Central memory CD8-positive, alpha-beta T cell (primary cell): ENCODE data around the gene HSPH1.
"Not testable (repeated sequence)": the region's sequence is repeated elsewhere in the genome, so short reads cannot be mapped to it uniquely, and the experiment has no call there.

Source experiments
- ATAC-seq: fragments of 150-1000 bp; cut with Tn5 transposase; replicated peaks from 2 replicates; pipeline ENCODE4 v1.10.0; 2022; ENCODE audit warnings: mild to moderate bottlenecking, moderate FRiP score, moderate number of reproducible peaks; ENCODE audit not compliant: poor library complexity, severe bottlenecking; ENCODE audit errors: extremely low read depth
- DNase-seq, 2 donors: peaks; one replicate each; pipeline ENCODE4 v3.0.0; 2021; ENCODE audit warnings: low spot score in 2 of 2
- H3K27ac Mint-ChIP-seq: one replicate; pipeline ENCODE4 v1.8.0; 2022; ENCODE audit warnings: low read depth, mild to moderate bottlenecking, moderate library complexity, mixed read lengths
- H3K27me3 Mint-ChIP-seq: one replicate; pipeline ENCODE4 v1.8.0; 2022; ENCODE audit warnings: mixed read lengths
- H3K36me3 Mint-ChIP-seq: one replicate; pipeline ENCODE4 v1.8.0; 2022; ENCODE audit warnings: mild to moderate bottlenecking, moderate library complexity, mixed read lengths; ENCODE audit not compliant: insufficient read depth
- H3K4me1 Mint-ChIP-seq: one replicate; pipeline ENCODE4 v1.8.0; 2022; ENCODE audit warnings: mixed read lengths
- H3K4me3 Mint-ChIP-seq: one replicate; pipeline ENCODE4 v1.8.0; 2022; ENCODE audit warnings: mild to moderate bottlenecking, moderate library complexity, mixed read lengths
- H3K9me3 Mint-ChIP-seq: one replicate; pipeline ENCODE4 v1.8.0; 2022; ENCODE audit warnings: mixed read lengths

The HSPH1 gene

GRCh38 chr13:31097911-31098434 lies 63.7 kb downstream of the HSPH1 start:
- H3K4me3 Mint-ChIP-seq, ATAC-seq, H3K9me3 Mint-ChIP-seq, DNase-seq, H3K27ac Mint-ChIP-seq, H3K36me3 Mint-ChIP-seq, H3K4me1 Mint-ChIP-seq: not testable (repeated sequence)
- H3K27me3 Mint-ChIP-seq = peaks cover 85% of the 10 kb centered on the region

DNA sequence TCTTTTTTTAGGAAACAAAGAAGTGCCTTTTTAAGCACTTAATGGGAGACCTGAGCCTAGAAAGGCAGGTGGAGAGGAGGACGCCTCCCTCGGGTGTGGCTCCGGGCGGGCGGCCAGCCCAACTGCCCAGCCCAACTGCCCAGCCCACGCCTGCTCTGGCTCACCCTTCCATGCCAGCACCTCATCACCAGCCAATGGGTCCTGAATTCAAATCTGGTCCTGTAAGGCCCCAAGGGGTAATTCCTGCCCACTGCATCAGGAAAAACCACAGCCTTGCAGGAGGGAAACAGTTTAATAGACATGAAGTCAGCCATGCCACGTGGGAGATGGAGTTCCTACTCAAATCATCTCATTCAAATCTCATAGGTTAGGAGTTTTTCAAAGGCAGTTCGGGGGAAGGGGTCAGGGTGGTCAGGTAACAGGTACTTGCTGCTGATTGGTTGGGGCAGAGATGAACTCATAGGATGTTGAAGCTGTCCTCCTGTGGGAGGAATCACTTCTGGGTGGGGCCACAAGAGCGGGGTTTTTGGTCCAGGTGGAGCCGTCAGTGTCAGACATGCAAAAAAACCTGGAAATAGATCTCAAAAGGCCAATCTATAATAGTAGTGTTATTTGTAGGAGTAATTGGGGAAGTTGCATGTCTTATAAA lies 64.9 kb downstream of the HSPH1 start:
- ATAC-seq = no peak
- DNase-seq = no peak
- Mint-ChIP-seq H3K27ac (no peak overlapping the region), H3K4me1 (no peaks in the 10 kb centered on the region), H3K27me3 (peaks cover 85% of the 10 kb centered on the region), H3K36me3 (no peaks in the 10 kb centered on the region), H3K9me3 (no peaks in the 10 kb centered on the region), H3K4me3 (no peak overlapping the region)

- no peaks in the 10 kb centered on the region for H3K9me3 Mint-ChIP-seq
- DNase-seq = no peak
- H3K36me3 Mint-ChIP-seq = no peaks in the 10 kb centered on the region
- no peak for ATAC-seq
- H3K27ac Mint-ChIP-seq = no peak overlapping the region
- no peak overlapping the region for H3K4me3 Mint-ChIP-seq
- H3K4me1 Mint-ChIP-seq = no peaks in the 10 kb centered on the region
- H3K27me3 Mint-ChIP-seq = peaks cover 64% of the 10 kb centered on the region
These were observed 67.2 kb downstream of the HSPH1 start for GRCh38 chr13:31094331-31095015.

DNA sequence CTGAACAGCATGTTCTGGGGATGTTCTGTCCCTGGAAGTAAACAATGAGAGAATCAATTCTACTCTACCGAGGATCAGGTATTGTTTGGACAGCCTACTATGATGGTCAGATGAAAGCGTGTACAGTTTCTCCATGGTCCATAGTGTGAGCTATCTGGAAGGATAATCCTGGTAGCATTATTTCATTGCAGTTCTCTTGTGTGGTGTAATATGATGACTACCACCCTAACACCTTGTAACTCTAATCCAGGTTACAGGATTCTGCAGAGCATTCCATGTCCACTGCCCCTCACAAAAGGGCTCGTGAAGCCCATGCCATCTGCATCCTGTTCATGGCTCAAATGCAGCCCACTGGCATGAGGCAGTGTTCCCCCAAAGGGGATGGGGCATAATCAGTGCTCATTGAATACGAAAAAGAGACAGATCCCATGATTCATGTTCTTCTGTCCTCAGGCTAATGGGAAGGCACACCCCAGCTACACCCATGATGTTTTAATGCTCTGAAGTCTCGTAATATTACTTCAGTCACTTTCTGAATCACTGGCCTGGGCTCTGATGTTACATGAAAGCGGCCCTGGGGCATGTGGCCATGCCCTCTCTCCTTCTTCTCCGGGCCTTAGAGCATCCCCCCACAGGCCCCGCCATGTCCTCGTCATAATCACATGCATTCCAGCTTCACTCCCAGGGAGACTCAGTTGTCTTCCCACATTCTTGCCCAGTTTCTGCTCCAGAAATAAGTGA lies 68.4 kb downstream of the HSPH1 start:
- ATAC-seq (no peak), DNase-seq (no peak)
- H3K27ac Mint-ChIP-seq = no peak overlapping the region
- H3K36me3 Mint-ChIP-seq = no peaks in the 10 kb centered on the region
- no peaks in the 10 kb centered on the region for H3K4me1 Mint-ChIP-seq
- no peaks in the 10 kb centered on the region for H3K9me3 Mint-ChIP-seq
- H3K4me3 Mint-ChIP-seq = no peak overlapping the region
- peaks cover 52% of the 10 kb centered on the region for H3K27me3 Mint-ChIP-seq

- no peak overlapping the region for H3K27ac Mint-ChIP-seq
- ATAC-seq (no peak), DNase-seq (no peak)
- H3K36me3 Mint-ChIP-seq = no peaks in the 10 kb centered on the region
- H3K4me1 Mint-ChIP-seq = no peaks in the 10 kb centered on the region
- H3K4me3 Mint-ChIP-seq = no peak overlapping the region
- H3K9me3 Mint-ChIP-seq = no peaks in the 10 kb centered on the region
- peaks cover 48% of the 10 kb centered on the region for H3K27me3 Mint-ChIP-seq
These were observed 69.1 kb downstream of the HSPH1 start for GRCh38 chr13:31092646-31093045.

- H3K9me3 Mint-ChIP-seq = no peaks in the 10 kb centered on the region
- no peaks in the 10 kb centered on the region for H3K4me1 Mint-ChIP-seq
- no peak overlapping the region for H3K4me3 Mint-ChIP-seq
- no peaks in the 10 kb centered on the region for H3K36me3 Mint-ChIP-seq
- peaks cover 51% of the 10 kb centered on the region for H3K27me3 Mint-ChIP-seq
- ATAC-seq (no peak), DNase-seq (no peak)
- no peak overlapping the region for H3K27ac Mint-ChIP-seq
These were observed 70.6 kb downstream of the HSPH1 start for GRCh38 chr13:31090961-31091624.

DNA sequence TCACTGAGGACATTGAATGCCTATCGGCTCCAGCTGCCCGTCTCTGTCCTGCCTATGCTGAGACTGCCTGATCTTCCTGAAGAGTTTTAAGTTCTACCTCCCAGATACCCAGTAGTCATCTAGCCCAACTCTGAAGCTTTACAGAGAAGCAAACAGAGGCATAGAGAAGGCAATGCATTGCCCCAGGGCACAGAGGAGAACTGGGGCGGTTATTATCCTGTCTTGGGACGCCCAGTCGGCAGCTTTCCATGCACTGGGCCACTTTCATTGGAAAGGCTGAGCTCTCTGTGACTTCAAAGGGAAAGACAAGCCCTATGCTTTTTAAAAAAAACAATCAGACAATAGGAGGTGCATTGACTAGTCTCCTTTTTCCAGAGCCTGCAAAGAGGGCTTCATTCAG lies 71.6 kb downstream of the HSPH1 start:
- H3K4me1 Mint-ChIP-seq = no peaks in the 10 kb centered on the region
- ATAC-seq (no peak), DNase-seq (no peak)
- H3K27ac Mint-ChIP-seq = no peak overlapping the region
- H3K9me3 Mint-ChIP-seq = no peaks in the 10 kb centered on the region
- H3K36me3 Mint-ChIP-seq = no peaks in the 10 kb centered on the region
- H3K4me3 Mint-ChIP-seq = no peak overlapping the region
- peaks cover 47% of the 10 kb centered on the region for H3K27me3 Mint-ChIP-seq

DNA sequence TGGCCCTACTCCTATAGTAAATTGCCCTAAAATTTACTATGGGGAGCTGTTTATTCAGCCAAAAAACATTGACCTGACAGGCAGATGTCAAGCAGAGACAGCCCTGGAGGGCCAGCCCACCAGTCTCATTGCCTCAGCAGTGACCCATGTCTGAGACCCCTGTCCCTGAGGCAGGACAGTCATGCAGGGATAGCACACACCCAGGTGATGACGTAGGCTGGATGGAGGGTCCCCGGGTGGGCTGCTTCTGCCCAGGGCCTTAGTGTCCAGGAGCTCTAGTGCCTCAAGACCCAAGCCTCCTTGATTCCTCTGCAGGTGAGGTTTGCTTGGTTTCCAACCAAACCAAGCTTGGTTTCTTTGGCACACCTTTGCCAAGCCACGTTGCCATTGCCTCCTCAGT lies 72.1 kb downstream of the HSPH1 start:
- DNase-seq (no peak), ATAC-seq (no peak)
- H3K27me3 Mint-ChIP-seq = peaks cover 42% of the 10 kb centered on the region
- no peaks in the 10 kb centered on the region for H3K4me1 Mint-ChIP-seq
- no peak overlapping the region for H3K4me3 Mint-ChIP-seq
- no peaks in the 10 kb centered on the region for H3K36me3 Mint-ChIP-seq
- H3K9me3 Mint-ChIP-seq = no peaks in the 10 kb centered on the region
- H3K27ac Mint-ChIP-seq = no peak overlapping the region

- H3K36me3 Mint-ChIP-seq = no peaks in the 10 kb centered on the region
- H3K27ac Mint-ChIP-seq = no peak overlapping the region
- DNase-seq = no peak
- peaks cover 41% of the 10 kb centered on the region for H3K27me3 Mint-ChIP-seq
- no peaks in the 10 kb centered on the region for H3K9me3 Mint-ChIP-seq
- H3K4me3 Mint-ChIP-seq = no peak overlapping the region
- no peak for ATAC-seq
- no peaks in the 10 kb centered on the region for H3K4me1 Mint-ChIP-seq
These were observed 72.8 kb downstream of the HSPH1 start for GRCh38 chr13:31088826-31089420.
